ENCODE measurements around the gene PCDHA7. TPM values are rescaled to one million over a fixed set of nuclear protein-coding genes. Genes with fewer than 3 reads are reported as not detected.
"Not testable (repeated sequence)": the region's sequence is repeated elsewhere in the genome, so short reads cannot be mapped to it uniquely, and the experiment has no call there.

Gene PCDHA7
- polyA plus RNA-seq, 4 donors = 0.28 to 0.51 (median 0.37) TPM

DNA sequence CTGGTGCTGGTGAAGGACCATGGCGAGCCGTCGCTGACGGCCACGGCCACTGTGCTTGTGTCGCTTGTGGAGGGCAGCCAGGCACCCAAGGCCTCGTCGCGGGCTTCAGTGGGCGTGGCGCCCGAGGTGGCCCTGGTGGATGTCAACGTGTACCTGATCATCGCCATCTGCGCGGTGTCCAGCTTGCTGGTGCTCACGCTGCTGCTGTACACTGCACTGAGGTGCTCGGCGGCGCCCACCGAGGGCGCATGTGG lies 23.8 kb downstream of the PCDHA7 start:
- no peak for DNase-seq (ENCODE audit: low read depth in 4 of 4, low spot score in 3 of 4)

- DNase-seq (ENCODE audit: low read depth in 4 of 4, low spot score in 3 of 4) = no peak
Measured at GRCh38 chr5:140862441-140863295, 28.6 kb downstream of the PCDHA7 start.

DNA sequence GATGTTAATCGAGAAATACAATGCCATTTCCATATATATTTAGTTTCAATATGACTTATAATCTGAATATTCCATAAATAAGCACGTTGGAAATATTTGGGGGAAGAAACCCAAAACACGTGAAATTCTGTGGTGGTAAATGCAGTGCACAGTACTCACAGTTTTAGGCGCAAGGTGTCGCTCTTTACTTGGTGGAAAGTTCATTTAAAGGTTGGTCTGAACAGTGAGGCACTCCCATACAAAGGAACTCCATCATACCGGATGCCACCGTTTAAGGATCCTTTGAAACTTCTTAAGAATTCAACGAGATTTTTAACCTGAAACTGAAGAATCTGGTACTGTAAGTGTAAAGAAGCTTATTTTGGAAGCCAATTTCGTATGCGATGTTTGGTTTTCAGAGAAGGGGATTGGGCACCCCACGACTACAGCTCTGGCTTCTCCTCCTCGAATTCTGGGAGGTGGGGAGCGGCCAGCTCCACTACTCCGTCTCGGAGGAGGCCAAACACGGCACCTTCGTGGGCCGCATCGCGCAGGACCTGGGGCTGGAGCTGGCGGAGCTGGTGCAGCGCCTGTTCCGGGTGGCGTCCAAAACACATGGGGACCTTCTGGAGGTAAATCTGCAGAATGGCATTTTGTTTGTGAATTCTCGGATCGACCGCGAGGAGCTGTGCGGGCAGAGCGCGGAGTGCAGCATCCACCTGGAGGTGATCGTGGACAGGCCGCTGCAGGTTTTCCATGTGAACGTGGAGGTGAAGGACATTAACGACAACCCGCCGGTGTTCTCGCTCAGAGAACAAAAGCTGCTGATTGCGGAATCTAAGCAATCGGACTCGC lies 34.9 kb downstream of the PCDHA7 start, which contains the start of gene PCDHA11:
Gene PCDHA11, plus strand, starts transcription at position 237 of the 834 bp plus-strand sequence. Its CDS starts 147 bp downstream, at position 384.
- DNase-seq (ENCODE audit: low read depth in 4 of 4, low spot score in 3 of 4) = no peak

GRCh38 chr5:140869555-140869886 lies 35.5 kb downstream of the PCDHA7 start:
- DNase-seq (ENCODE audit: low read depth in 4 of 4, low spot score in 3 of 4) = no peak

DNA sequence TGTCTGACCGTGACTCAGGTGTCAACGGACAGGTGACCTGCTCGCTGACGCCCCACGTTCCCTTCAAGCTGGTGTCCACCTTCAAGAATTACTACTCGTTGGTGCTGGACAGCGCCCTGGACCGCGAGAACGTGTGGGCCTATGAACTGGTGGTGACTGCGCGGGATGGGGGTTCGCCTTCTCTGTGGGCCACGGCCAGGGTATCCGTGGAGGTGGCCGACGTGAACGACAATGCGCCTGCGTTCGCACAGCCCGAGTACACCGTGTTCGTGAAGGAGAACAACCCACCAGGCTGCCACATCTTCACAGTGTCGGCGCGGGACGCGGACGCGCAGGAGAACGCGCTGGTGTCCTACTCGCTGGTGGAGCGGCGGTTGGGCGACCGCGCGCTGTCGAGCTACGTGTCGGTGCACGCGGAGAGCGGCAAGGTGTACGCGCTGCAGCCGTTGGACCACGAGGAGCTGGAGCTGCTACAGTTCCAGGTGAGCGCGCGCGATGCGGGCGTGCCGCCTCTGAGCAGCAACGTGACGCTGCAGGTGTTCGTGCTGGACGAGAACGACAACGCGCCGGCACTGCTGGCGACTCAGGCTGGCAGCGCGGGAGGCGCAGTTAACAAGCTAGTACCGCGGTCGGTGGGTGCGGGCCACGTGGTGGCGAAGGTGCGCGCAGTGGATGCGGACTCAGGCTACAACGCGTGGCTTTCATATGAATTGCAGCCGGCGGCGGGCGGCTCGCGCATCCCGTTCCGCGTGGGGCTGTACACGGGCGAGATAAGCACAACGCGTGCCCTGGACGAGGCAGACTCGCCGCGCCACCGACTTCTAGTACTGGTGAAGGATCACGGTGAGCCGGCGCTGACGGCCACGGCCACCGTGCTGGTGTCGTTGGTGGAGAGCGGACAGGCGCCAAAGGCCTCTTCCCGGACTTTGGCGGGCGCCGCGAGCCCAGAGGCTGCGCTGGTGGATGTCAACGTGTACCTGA lies 36.4 kb downstream of the PCDHA7 start:
- DNase-seq (ENCODE audit: low read depth in 4 of 4, low spot score in 3 of 4) = no peak

DNA sequence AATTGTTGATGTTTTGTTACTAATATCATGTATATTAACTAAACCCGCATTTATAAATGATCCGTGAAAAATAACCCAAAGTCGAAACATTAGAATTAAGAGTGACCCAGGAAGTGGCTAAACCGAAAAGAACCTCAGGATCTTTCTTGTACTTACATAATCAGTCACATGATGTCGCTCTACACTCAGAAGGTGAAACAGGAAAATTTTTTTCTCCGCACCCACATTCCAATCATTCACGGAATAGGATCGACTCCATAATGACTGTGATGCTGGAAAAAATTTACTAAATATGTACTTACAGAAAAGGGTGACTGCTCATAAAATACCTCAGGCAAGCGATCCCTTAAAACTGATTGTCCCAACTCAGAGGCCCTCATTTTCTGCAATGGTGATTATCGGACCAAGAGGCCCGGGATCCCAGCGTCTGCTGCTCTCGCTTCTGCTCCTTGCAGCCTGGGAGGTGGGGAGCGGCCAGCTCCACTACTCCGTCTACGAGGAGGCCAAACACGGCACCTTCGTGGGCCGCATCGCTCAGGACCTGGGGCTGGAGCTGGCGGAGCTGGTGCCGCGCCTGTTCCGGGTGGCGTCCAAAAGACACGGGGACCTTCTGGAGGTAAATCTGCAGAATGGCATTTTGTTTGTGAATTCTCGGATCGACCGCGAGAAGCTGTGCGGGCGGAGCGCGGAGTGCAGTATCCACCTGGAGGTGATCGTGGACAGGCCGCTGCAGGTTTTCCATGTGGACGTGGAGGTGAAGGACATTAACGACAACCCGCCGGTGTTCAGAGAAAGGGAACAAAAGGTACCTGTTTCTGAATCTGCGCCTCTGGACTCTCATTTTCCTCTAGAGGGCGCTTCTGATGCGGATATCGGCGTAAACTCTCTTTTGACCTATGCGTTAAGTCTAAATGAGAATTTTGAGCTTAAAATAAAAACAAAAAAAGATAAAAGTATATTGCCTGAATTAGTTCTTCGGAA lies 41.3 kb downstream of the PCDHA7 start, which contains the start of gene PCDHA12:
Gene PCDHA12, plus strand, starts transcription at position 224 of the 981 bp plus-strand sequence. Its CDS starts 165 bp downstream, at position 389.
- no peak for DNase-seq (ENCODE audit: low read depth in 4 of 4, low spot score in 3 of 4)

DNA sequence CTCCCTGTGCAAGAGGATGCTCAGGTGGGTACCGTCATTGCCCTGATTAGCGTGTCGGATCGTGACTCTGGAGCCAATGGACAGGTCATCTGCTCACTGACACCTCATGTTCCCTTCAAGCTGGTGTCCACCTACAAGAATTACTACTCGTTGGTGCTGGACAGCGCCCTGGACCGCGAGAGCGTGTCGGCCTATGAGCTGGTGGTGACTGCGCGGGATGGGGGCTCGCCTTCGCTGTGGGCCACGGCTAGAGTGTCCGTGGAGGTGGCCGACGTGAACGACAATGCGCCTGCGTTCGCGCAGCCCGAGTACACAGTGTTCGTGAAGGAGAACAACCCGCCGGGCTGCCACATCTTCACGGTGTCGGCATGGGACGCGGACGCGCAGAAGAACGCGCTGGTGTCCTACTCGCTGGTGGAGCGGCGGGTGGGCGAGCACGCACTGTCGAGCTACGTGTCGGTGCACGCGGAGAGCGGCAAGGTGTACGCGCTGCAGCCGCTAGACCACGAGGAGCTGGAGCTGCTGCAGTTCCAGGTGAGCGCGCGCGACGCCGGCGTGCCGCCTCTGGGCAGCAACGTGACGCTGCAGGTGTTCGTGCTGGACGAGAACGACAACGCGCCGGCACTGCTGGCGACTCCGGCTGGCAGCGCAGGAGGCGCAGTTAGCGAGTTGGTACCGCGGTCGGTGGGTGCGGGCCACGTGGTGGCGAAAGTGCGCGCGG lies 42.6 kb downstream of the PCDHA7 start:
- not testable (repeated sequence) for DNase-seq (ENCODE audit: low read depth in 4 of 4, low spot score in 3 of 4)

- DNase-seq (ENCODE audit: low read depth in 4 of 4, low spot score in 3 of 4) = no peak
Measured at GRCh38 chr5:140877262-140877581, 43.2 kb downstream of the PCDHA7 start.

DNA sequence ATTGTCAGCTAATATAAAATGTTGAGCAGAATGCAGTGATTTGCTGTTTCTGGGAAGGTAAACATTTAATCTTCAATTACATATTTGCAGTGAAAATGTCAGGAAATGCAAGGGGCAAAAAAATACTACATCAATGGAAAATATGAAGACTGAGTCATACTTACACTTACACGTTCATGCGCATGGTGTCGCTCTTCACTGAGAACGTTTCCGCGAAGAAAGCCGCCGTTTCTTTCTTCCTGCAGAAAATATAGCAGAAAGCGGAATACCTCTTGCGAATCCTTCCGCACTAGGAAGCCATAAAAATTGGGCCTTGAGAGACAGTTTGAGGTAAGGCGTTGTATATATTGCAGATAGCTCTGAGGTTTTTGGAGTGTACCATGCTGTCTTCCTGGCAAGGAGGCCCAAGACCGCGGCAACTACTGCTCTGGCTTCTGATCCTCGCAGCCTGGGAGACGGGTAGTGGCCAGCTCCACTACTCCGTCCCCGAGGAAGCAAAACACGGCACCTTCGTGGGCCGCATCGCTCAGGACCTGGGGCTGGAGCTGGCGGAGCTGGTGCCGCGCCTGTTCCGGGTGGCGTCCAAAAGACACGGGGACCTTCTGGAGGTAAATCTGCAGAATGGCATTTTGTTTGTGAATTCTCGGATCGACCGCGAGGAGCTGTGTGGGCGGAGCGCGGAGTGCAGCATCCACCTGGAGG lies 48.0 kb downstream of the PCDHA7 start, which contains the start of gene PCDHA13:
Gene PCDHA13, plus strand, starts transcription at position 236 of the 702 bp plus-strand sequence. Its CDS starts 145 bp downstream, at position 381.
- DNase-seq (ENCODE audit: low read depth in 4 of 4, low spot score in 3 of 4) = no peak

DNA sequence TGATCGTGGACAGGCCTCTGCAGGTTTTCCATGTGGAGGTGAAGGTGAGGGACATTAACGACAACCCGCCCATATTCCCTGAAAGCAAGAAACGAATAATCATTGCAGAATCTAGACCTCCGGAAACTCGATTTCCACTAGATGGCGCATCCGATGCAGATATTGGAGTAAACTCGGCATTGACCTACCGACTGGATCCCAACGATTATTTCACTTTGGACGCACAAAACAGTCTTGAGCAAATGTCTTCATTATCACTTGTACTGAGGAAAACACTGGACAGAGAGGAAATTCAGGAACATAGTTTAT lies 48.5 kb downstream of the PCDHA7 start:
- no peak for DNase-seq (ENCODE audit: low read depth in 4 of 4, low spot score in 3 of 4)

- no peak for DNase-seq (ENCODE audit: low read depth in 4 of 4, low spot score in 3 of 4)
Measured at GRCh38 chr5:140883373-140883772, 49.3 kb downstream of the PCDHA7 start.

- DNase-seq (ENCODE audit: low read depth in 4 of 4, low spot score in 3 of 4) = no peak
Measured at GRCh38 chr5:140883927-140884697, 50.0 kb downstream of the PCDHA7 start.

Other genes with a start within 250 kb of the PCDHA7 start
- 10 to 100 TPM in 1 of 4 donors, 1 to 10 TPM in 3; 7.3 to 10.0 (median 8.4) TPM for gene CD14, start 201.1 kb upstream of the PCDHA7 start, polyA plus RNA-seq (ENCODE audit: insufficient read length in 4 of 4)
- gene TMCO6, start 194.8 kb upstream of the PCDHA7 start, polyA plus RNA-seq (ENCODE audit: insufficient read length in 4 of 4) = 10 to 100 TPM; 15.5 to 18.8 (median 16.9) TPM
- gene NDUFA2, start 186.6 kb upstream of the PCDHA7 start, polyA plus RNA-seq (ENCODE audit: insufficient read length in 4 of 4) = 100 to 1,000 TPM in 1 of 4 donors, 10 to 100 TPM in 3; 73.4 to 113 (median 79.0) TPM
- gene IK, start 186.4 kb upstream of the PCDHA7 start, polyA plus RNA-seq (ENCODE audit: insufficient read length in 4 of 4) = 100 to 1,000 TPM; 150 to 164 (median 156) TPM
- 10 to 100 TPM; 13.2 to 15.3 (median 14.3) TPM for gene WDR55, start 169.4 kb upstream of the PCDHA7 start, polyA plus RNA-seq (ENCODE audit: insufficient read length in 4 of 4)
- gene DND1, start 160.7 kb upstream of the PCDHA7 start, polyA plus RNA-seq (ENCODE audit: insufficient read length in 4 of 4) = under 1 TPM in 2 of 4 donors, not detected in 2; 0.14 to 0.29 TPM
- 10 to 100 TPM; 65.0 to 67.1 (median 66.5) TPM for gene HARS1, start 142.9 kb upstream of the PCDHA7 start, polyA plus RNA-seq (ENCODE audit: insufficient read length in 4 of 4)
- gene HARS2, start 142.8 kb upstream of the PCDHA7 start, polyA plus RNA-seq (ENCODE audit: insufficient read length in 4 of 4) = 10 to 100 TPM; 42.7 to 47.6 (median 45.9) TPM
- gene ZMAT2, start 133.8 kb upstream of the PCDHA7 start, polyA plus RNA-seq (ENCODE audit: insufficient read length in 4 of 4) = 100 to 1,000 TPM; 103 to 126 (median 118) TPM
- gene PCDHA1, start 48.1 kb upstream of the PCDHA7 start, polyA plus RNA-seq (ENCODE audit: insufficient read length in 4 of 4) = under 1 TPM in 1 of 4 donors, not detected in 3; 0.06 TPM
- under 1 TPM; 0.13 to 0.30 (median 0.25) TPM for gene PCDHA2, start 39.4 kb upstream of the PCDHA7 start, polyA plus RNA-seq (ENCODE audit: insufficient read length in 4 of 4)
- under 1 TPM; 0.25 to 0.49 (median 0.38) TPM for gene PCDHA3, start 33.2 kb upstream of the PCDHA7 start, polyA plus RNA-seq (ENCODE audit: insufficient read length in 4 of 4)
- 1 to 10 TPM in 2 of 4 donors, under 1 TPM in 2; 0.62 to 1.6 (median 1.1) TPM for gene PCDHA4, start 27.2 kb upstream of the PCDHA7 start, polyA plus RNA-seq (ENCODE audit: insufficient read length in 4 of 4)
- gene PCDHA5, start 12.7 kb upstream of the PCDHA7 start, polyA plus RNA-seq (ENCODE audit: insufficient read length in 4 of 4) = under 1 TPM in 3 of 4 donors, not detected in 1; 0.04 to 0.15 (median 0.06) TPM
- under 1 TPM; 0.13 to 0.51 (median 0.47) TPM for gene PCDHA6, start 6.3 kb upstream of the PCDHA7 start, polyA plus RNA-seq (ENCODE audit: insufficient read length in 4 of 4)
- under 1 TPM in 3 of 4 donors, not detected in 1; 0.04 to 0.07 (median 0.06) TPM for gene PCDHA8, start 6.9 kb downstream of the PCDHA7 start, polyA plus RNA-seq (ENCODE audit: insufficient read length in 4 of 4)
- under 1 TPM in 3 of 4 donors, not detected in 1; 0.01 to 0.11 (median 0.06) TPM for gene PCDHA9, start 14.1 kb downstream of the PCDHA7 start, polyA plus RNA-seq (ENCODE audit: insufficient read length in 4 of 4)
- gene PCDHA10, start 21.6 kb downstream of the PCDHA7 start, polyA plus RNA-seq (ENCODE audit: insufficient read length in 4 of 4) = 1 to 10 TPM in 1 of 4 donors, under 1 TPM in 3; 0.05 to 1.7 (median 0.43) TPM
- under 1 TPM; 0.16 to 0.37 (median 0.27) TPM for gene PCDHA11, start 34.7 kb downstream of the PCDHA7 start, polyA plus RNA-seq (ENCODE audit: insufficient read length in 4 of 4)
- under 1 TPM; 0.03 to 0.24 (median 0.10) TPM for gene PCDHA12, start 41.0 kb downstream of the PCDHA7 start, polyA plus RNA-seq (ENCODE audit: insufficient read length in 4 of 4)
- gene PCDHA13, start 47.9 kb downstream of the PCDHA7 start, polyA plus RNA-seq (ENCODE audit: insufficient read length in 4 of 4) = under 1 TPM in 3 of 4 donors, not detected in 1; 0.01 to 0.14 (median 0.04) TPM
- gene PCDHAC1, start 92.0 kb downstream of the PCDHA7 start, polyA plus RNA-seq (ENCODE audit: insufficient read length in 4 of 4) = under 1 TPM in 3 of 4 donors, not detected in 1; 0.10 to 0.16 (median 0.11) TPM
- under 1 TPM; 0.45 to 0.70 (median 0.59) TPM for gene PCDHAC2, start 132.2 kb downstream of the PCDHA7 start, polyA plus RNA-seq (ENCODE audit: insufficient read length in 4 of 4)
- under 1 TPM; 0.05 to 0.13 (median 0.08) TPM for gene PCDHB1, start 217.1 kb downstream of the PCDHA7 start, polyA plus RNA-seq (ENCODE audit: insufficient read length in 4 of 4)

All from right renal pelvis (tissue), 4 donors.